Astrocyte (in vitro differentiated cells and primary cell): ENCODE measurements around the gene RANBP3. TPM values are rescaled to one million over a fixed set of nuclear protein-coding genes. Genes with fewer than 3 reads are reported as not detected.
A peak's percentile ranks its signal among the peaks of the same experiment; 100 is the strongest.
"Not testable (repeated sequence)": the region's sequence is repeated elsewhere in the genome, so short reads cannot be mapped to it uniquely, and the experiment has no call there.

ENCODE experiments used
- DNase-seq: peaks from one replicate; pipeline ENCODE4 v3.0.0-alpha.2; 2010; ENCODE audit warnings: low read depth
- FAIRE-seq: peaks from 2 replicates; lab custom pipeline; 2011; peaks lifted over from hg19 to GRCh38; lab: Jason Lieb, UNC
- H2AFZ ChIP-seq: 2 replicates; pipeline ENCODE4 v1.6.0; 2012; ENCODE audit warnings: low read depth, low read length, inconsistent platforms
- H3K27ac ChIP-seq: 2 replicates; pipeline ENCODE4 v1.5.1; 2011; ENCODE audit warnings: low read depth, low read length, inconsistent platforms
- H3K27me3 ChIP-seq: 2 replicates; pipeline ENCODE4 v1.6.0; 2011; ENCODE audit warnings: low read length, inconsistent platforms; ENCODE audit not compliant: insufficient read depth
- H3K36me3 ChIP-seq: 2 replicates; pipeline ENCODE4 v1.5.1; 2011; ENCODE audit warnings: low read length, inconsistent platforms; ENCODE audit not compliant: insufficient read depth
- H3K4me1 ChIP-seq: 2 replicates; pipeline ENCODE4 v1.5.1; 2011; ENCODE audit warnings: low read length, inconsistent platforms; ENCODE audit not compliant: insufficient read depth
- H3K4me2 ChIP-seq: 2 replicates; pipeline ENCODE4 v1.6.0; 2012; ENCODE audit warnings: low read length, inconsistent platforms
- H3K4me3 ChIP-seq: 2 replicates; pipeline ENCODE4 v1.5.1; 2011; ENCODE audit warnings: low read depth, mild to moderate bottlenecking, low read length, inconsistent platforms; ENCODE audit not compliant: insufficient read depth
- H3K79me2 ChIP-seq: 2 replicates; pipeline ENCODE4 v1.6.0; 2012; ENCODE audit warnings: mild to moderate bottlenecking, low read length, inconsistent platforms; ENCODE audit not compliant: insufficient read depth
- H3K9ac ChIP-seq: 2 replicates; pipeline ENCODE4 v1.6.0; 2012; ENCODE audit warnings: mild to moderate bottlenecking, low read length, inconsistent platforms
- H3K9me3 ChIP-seq: 2 replicates; pipeline ENCODE4 v1.5.1; 2012; ENCODE audit warnings: low read depth, mild to moderate bottlenecking, low read length, inconsistent platforms; ENCODE audit not compliant: insufficient read depth
- H4K20me1 ChIP-seq: 2 replicates; pipeline ENCODE4 v1.6.0; 2012; ENCODE audit warnings: low read length, inconsistent platforms; ENCODE audit not compliant: insufficient read depth
- H3K27ac Mint-ChIP-seq: one replicate; pipeline ENCODE4 v1.8.0; 2021; ENCODE audit warnings: mild to moderate bottlenecking, mixed read lengths; ENCODE audit not compliant: unreplicated experiment
- H3K27me3 Mint-ChIP-seq: one replicate; pipeline ENCODE4 v1.8.0; 2021; ENCODE audit warnings: low read depth, mixed read lengths; ENCODE audit not compliant: unreplicated experiment
- H3K36me3 Mint-ChIP-seq: one replicate; pipeline ENCODE4 v1.8.0; 2021; ENCODE audit warnings: low read depth, mixed read lengths; ENCODE audit not compliant: unreplicated experiment
- H3K4me1 Mint-ChIP-seq: one replicate; pipeline ENCODE4 v1.8.0; 2021; ENCODE audit warnings: low read depth, mixed read lengths; ENCODE audit not compliant: unreplicated experiment
- H3K4me3 Mint-ChIP-seq: one replicate; pipeline ENCODE4 v1.8.0; 2021; ENCODE audit warnings: mild to moderate bottlenecking, moderate library complexity, mixed read lengths; ENCODE audit not compliant: unreplicated experiment
- H3K9me3 Mint-ChIP-seq: one replicate; pipeline ENCODE4 v1.8.0; 2021; ENCODE audit warnings: mild to moderate bottlenecking, mixed read lengths; ENCODE audit not compliant: unreplicated experiment
- CTCF ChIP-seq: IDR thresholded peaks from 2 replicates; pipeline ENCODE4 v1.5.1; 2011; ENCODE audit warnings: low read depth, mild to moderate bottlenecking, inconsistent platforms, low read length, moderate library complexity; ENCODE audit not compliant: insufficient read depth
- EZH2 ChIP-seq: IDR thresholded peaks from 2 replicates; pipeline ENCODE4 v1.6.1; 2012; ENCODE audit warnings: mild to moderate bottlenecking, low read length, inconsistent platforms; ENCODE audit not compliant: insufficient read depth
- total RNA-seq: library from RNA; stranded (reverse); gene quantifications from 2 replicates; pipeline ENCODE4 v1.2.1, GENCODE V29; 2021

The RANBP3 gene
- total RNA-seq, 1 donor from 2014 or later = 70.5 TPM

DNA sequence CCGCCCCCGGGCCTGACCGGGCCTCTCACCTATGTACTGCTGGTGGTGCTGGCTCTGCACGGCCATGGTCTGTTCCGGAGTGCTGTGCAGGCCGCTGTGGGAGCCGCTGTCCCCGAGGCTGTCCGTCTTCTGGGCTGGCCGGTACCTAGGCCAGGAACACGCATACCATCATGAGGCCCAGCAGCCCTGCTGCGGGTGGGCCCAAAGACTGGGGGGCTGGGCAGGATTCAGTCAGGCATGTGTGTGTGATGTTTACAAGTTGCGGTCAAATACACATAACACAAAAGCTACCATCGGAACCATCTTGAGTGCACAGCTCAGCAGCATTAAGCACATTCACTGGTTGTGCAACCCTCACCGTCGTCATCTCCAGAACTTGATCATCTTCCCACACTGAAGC is 32.2 kb upstream of the RANBP3 start:
- no peaks in the 10 kb centered on the region for H3K36me3 ChIP-seq
- H3K9ac ChIP-seq = no peak overlapping the region
- no peaks in the 10 kb centered on the region for H3K79me2 ChIP-seq
- H2AFZ ChIP-seq = no peak overlapping the region
- H3K9me3 ChIP-seq = no peaks in the 10 kb centered on the region
- H3K4me2 ChIP-seq = no peak overlapping the region
- FAIRE-seq (no peak), DNase-seq (no peak)
- H3K27ac Mint-ChIP-seq = peak overlapping the region; percentile 21
- H3K27ac ChIP-seq = no peak overlapping the region
- H3K27me3 Mint-ChIP-seq = peaks cover 10% of the 10 kb centered on the region
- H3K4me1 ChIP-seq = no peaks in the 10 kb centered on the region
- H3K27me3 ChIP-seq = no peaks in the 10 kb centered on the region
- TF ChIP-seq CTCF = no peak
- TF ChIP-seq EZH2 = no peak
- H3K36me3 Mint-ChIP-seq = no peaks in the 10 kb centered on the region
- H4K20me1 ChIP-seq = no peaks in the 10 kb centered on the region
- no peak overlapping the region for H3K4me3 ChIP-seq
- peaks cover 10% of the 10 kb centered on the region for H3K4me1 Mint-ChIP-seq
- no peak overlapping the region for H3K4me3 Mint-ChIP-seq
- no peaks in the 10 kb centered on the region for H3K9me3 Mint-ChIP-seq

- H3K9me3 ChIP-seq = no peaks in the 10 kb centered on the region
- H2AFZ ChIP-seq = no peak overlapping the region
- no peak overlapping the region for H3K27ac ChIP-seq
- no peak overlapping the region for H3K4me3 ChIP-seq
- H4K20me1 ChIP-seq = no peaks in the 10 kb centered on the region
- Mint-ChIP-seq H3K36me3 (no peaks in the 10 kb centered on the region), H3K4me3 (no peak overlapping the region), H3K27me3 (peaks cover 10% of the 10 kb centered on the region), H3K9me3 (no peaks in the 10 kb centered on the region), H3K27ac (no peak overlapping the region), H3K4me1 (peaks cover 5% of the 10 kb centered on the region)
- no peak for FAIRE-seq
- no peaks in the 10 kb centered on the region for H3K79me2 ChIP-seq
- H3K9ac ChIP-seq = no peak overlapping the region
- H3K4me1 ChIP-seq = no peaks in the 10 kb centered on the region
- DNase-seq = no peak
- H3K27me3 ChIP-seq = no peaks in the 10 kb centered on the region
- H3K4me2 ChIP-seq = no peak overlapping the region
- H3K36me3 ChIP-seq = no peaks in the 10 kb centered on the region
- TF ChIP-seq EZH2 (no peak), CTCF (no peak)
Observed at GRCh38 chr19:6007866-6008265, 29.9 kb upstream of the RANBP3 start.

DNA sequence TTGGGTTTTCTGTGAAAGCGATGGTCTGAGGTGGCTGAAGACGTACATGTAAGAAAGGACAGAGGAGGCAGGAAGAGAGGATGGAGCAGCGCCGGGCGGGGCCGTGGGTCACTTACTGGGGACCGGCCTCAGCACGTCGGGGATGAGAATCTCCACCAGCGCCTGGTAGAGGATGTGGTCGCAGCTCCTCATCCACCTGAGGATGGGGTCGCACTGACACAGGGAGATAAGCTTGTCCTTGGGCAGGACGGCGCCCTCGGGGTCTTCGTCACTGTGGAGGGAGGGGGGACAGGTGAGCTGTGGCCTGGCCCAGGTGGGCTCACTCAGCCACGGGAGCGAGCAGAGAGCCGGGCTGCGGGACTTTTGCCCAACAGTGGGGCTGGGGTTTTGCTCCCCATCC is 29.0 kb upstream of the RANBP3 start:
- DNase-seq (no peak), FAIRE-seq (no peak)
- no peaks in the 10 kb centered on the region for H3K27me3 ChIP-seq
- no peak overlapping the region for H3K9ac ChIP-seq
- no peak overlapping the region for H3K4me3 ChIP-seq
- H4K20me1 ChIP-seq = no peaks in the 10 kb centered on the region
- Mint-ChIP-seq H3K27me3 (peaks cover 12% of the 10 kb centered on the region), H3K9me3 (no peaks in the 10 kb centered on the region), H3K4me3 (no peak overlapping the region), H3K4me1 (peaks cover under 1% of the 10 kb centered on the region), H3K36me3 (no peaks in the 10 kb centered on the region), H3K27ac (no peak overlapping the region)
- no peaks in the 10 kb centered on the region for H3K4me1 ChIP-seq
- H3K27ac ChIP-seq = no peak overlapping the region
- no peak for TF ChIP-seq CTCF
- no peak for TF ChIP-seq EZH2
- H2AFZ ChIP-seq = no peak overlapping the region
- no peaks in the 10 kb centered on the region for H3K9me3 ChIP-seq
- H3K4me2 ChIP-seq = no peak overlapping the region
- H3K79me2 ChIP-seq = no peaks in the 10 kb centered on the region
- no peaks in the 10 kb centered on the region for H3K36me3 ChIP-seq

GRCh38 chr19:6006070-6006446 is 28.1 kb upstream of the RANBP3 start:
- not testable (repeated sequence) for H2AFZ ChIP-seq, H3K4me1 Mint-ChIP-seq, H3K36me3 Mint-ChIP-seq, H3K4me3 Mint-ChIP-seq, H3K4me2 ChIP-seq, H3K4me1 ChIP-seq, H3K9me3 Mint-ChIP-seq, DNase-seq, H3K27ac ChIP-seq, FAIRE-seq, H3K79me2 ChIP-seq, H3K4me3 ChIP-seq, H3K27me3 ChIP-seq, H3K36me3 ChIP-seq, H3K9ac ChIP-seq, H3K27ac Mint-ChIP-seq, H3K9me3 ChIP-seq, H4K20me1 ChIP-seq
- peaks cover 12% of the 10 kb centered on the region for H3K27me3 Mint-ChIP-seq
